DND-41 (cell line): Measurements from ENCODE around the gene ERC2.

ENCODE experiments used
- ATAC-seq: fragments of 200-7000 bp; cut with Tn5 transposase; 3 replicates; pipeline ENCODE4 v1.9.1; 2021; ENCODE audit warnings: low read depth; ENCODE audit not compliant: insufficient read depth
- DNase-seq: peaks from one replicate; pipeline ENCODE4 v3.0.0-alpha.2; 2020
- H2AFZ ChIP-seq: 2 replicates; pipeline ENCODE4 v1.6.0; 2012; ENCODE audit warnings: low read depth, low read length
- H3K27ac ChIP-seq: 2 replicates; pipeline ENCODE4 v1.5.1; 2012; ENCODE audit warnings: low read length, inconsistent platforms
- H3K27me3 ChIP-seq: fragments of 200-600 bp; sonication (generic); 2 replicates; pipeline ENCODE4 v1.6.0; 2012; ENCODE audit warnings: low read length, mild to moderate bottlenecking, inconsistent platforms; ENCODE audit not compliant: insufficient read depth, poor library complexity
- H3K36me3 ChIP-seq: 2 replicates; pipeline ENCODE4 v1.5.1; 2012; ENCODE audit warnings: low read length, inconsistent platforms; ENCODE audit not compliant: insufficient read depth
- H3K4me1 ChIP-seq: 2 replicates; pipeline ENCODE4 v1.5.1; 2012; ENCODE audit warnings: mild to moderate bottlenecking, low read length; ENCODE audit not compliant: insufficient read depth
- H3K4me2 ChIP-seq: 2 replicates; pipeline ENCODE4 v1.6.0; 2012; ENCODE audit warnings: mild to moderate bottlenecking, moderate library complexity, low read length, inconsistent platforms; ENCODE audit not compliant: insufficient read depth
- H3K4me3 ChIP-seq, 2 experiments: fragments of 200-600 bp in 1 of 2; shearing (Covaris generic) in 1 of 2; 2 replicates each; pipeline ENCODE4 v1.5.1; 2012 to 2016; ENCODE audit warnings: inconsistent platforms in 2 of 2, low read length in 2 of 2, mild to moderate bottlenecking in 2 of 2, low read depth in 1 of 2, moderate library complexity in 1 of 2
- H3K79me2 ChIP-seq: 2 replicates; pipeline ENCODE4 v1.6.0; 2012; ENCODE audit warnings: low read length, inconsistent platforms; ENCODE audit not compliant: insufficient read depth
- H3K9ac ChIP-seq: 2 replicates; pipeline ENCODE4 v1.6.0; 2012; ENCODE audit warnings: low read depth, mild to moderate bottlenecking, inconsistent platforms, low read length, moderate library complexity
- H3K9me3 ChIP-seq: 2 replicates; pipeline ENCODE4 v1.5.1; 2012; ENCODE audit warnings: low read length, moderate library complexity, mild to moderate bottlenecking, inconsistent platforms; ENCODE audit not compliant: insufficient read depth, severe bottlenecking
- H4K20me1 ChIP-seq: 2 replicates; pipeline ENCODE4 v1.6.0; 2012; ENCODE audit warnings: low read length; ENCODE audit not compliant: insufficient read depth
- CTCF ChIP-seq: IDR thresholded peaks from 2 replicates; pipeline ENCODE4 v1.5.1; 2012; ENCODE audit warnings: borderline replicate concordance, low read length, moderate library complexity, mild to moderate bottlenecking; ENCODE audit not compliant: poor library complexity, severe bottlenecking; ENCODE audit errors: extremely low read depth
- EZH2 ChIP-seq: IDR thresholded peaks from 3 replicates; pipeline ENCODE4 v1.6.1; 2012; ENCODE audit warnings: borderline replicate concordance, low read depth, mild to moderate bottlenecking, moderate library complexity, low read length, inconsistent platforms; ENCODE audit not compliant: severe bottlenecking

The ERC2 gene

GRCh38 chr3:55775366-55776154, 692.7 kb downstream of the ERC2 start:
- no peak for DNase-seq
- no peak for TF ChIP-seq EZH2
- no peak for TF ChIP-seq CTCF
- no peak overlapping the region for H3K27ac ChIP-seq

GRCh38 chr3:55774856-55775255, 693.4 kb downstream of the ERC2 start:
- no peak overlapping the region for H2AFZ ChIP-seq
- ATAC-seq: no peak
- H4K20me1 ChIP-seq: no peaks in the 10 kb centered on the region
- peaks cover 3% of the 10 kb centered on the region for H3K27me3 ChIP-seq
- no peak overlapping the region for H3K4me2 ChIP-seq
- H3K36me3 ChIP-seq: no peaks in the 10 kb centered on the region
- no peak for TF ChIP-seq CTCF
- TF ChIP-seq EZH2: no peak
- no peaks in the 10 kb centered on the region for H3K4me1 ChIP-seq
- H3K4me3 ChIP-seq: no peak overlapping the region
- H3K79me2 ChIP-seq: no peaks in the 10 kb centered on the region
- no peak overlapping the region for H3K9ac ChIP-seq
- no peaks in the 10 kb centered on the region for H3K9me3 ChIP-seq
- no peak for DNase-seq
- H3K27ac ChIP-seq: no peak overlapping the region

More at GRCh38 chr3:55775366-55776154, 692.7 kb downstream of the ERC2 start:
- no peaks in the 10 kb centered on the region for H3K36me3 ChIP-seq
- peaks cover 3% of the 10 kb centered on the region for H3K27me3 ChIP-seq
- H2AFZ ChIP-seq: no peak overlapping the region
- ATAC-seq: no peak
- H3K4me3 ChIP-seq: no peak overlapping the region
- no peak overlapping the region for H3K4me2 ChIP-seq
- no peaks in the 10 kb centered on the region for H3K4me1 ChIP-seq
- H3K9ac ChIP-seq: no peak overlapping the region
- no peaks in the 10 kb centered on the region for H4K20me1 ChIP-seq
- no peaks in the 10 kb centered on the region for H3K79me2 ChIP-seq
- no peaks in the 10 kb centered on the region for H3K9me3 ChIP-seq

- TF ChIP-seq EZH2: no peak
- no peak for TF ChIP-seq CTCF
- Histone ChIP-seq H3K79me2 (no peaks in the 10 kb centered on the region), H3K27ac (no peak overlapping the region), H4K20me1 (no peaks in the 10 kb centered on the region), H3K36me3 (no peaks in the 10 kb centered on the region), H3K9me3 (no peaks in the 10 kb centered on the region), H3K9ac (no peak overlapping the region), H3K27me3 (peaks cover 3% of the 10 kb centered on the region), H3K4me2 (no peak overlapping the region), H3K4me1 (no peaks in the 10 kb centered on the region), H3K4me3 (no peak overlapping the region), H2AFZ (no peak overlapping the region)
- ATAC-seq (no peak), DNase-seq (no peak)
Observed at GRCh38 chr3:55771503-55771902, 696.8 kb downstream of the ERC2 start.
